Stimulated activated CD8-positive, alpha-beta memory T cell treated with anti-CD3 and anti-CD28 coated beads, Interleukin-4, amount 100 ng/mL, for 1 hour (primary cell): ENCODE data around the gene MALSU1.

ENCODE experiments used
- DNase-seq, 2 donors: peaks; one replicate each; pipeline ENCODE4 v3.0.0-alpha.2; 2020; ENCODE audit warnings: low read depth in 2 of 2, low spot score in 1 of 2

Gene MALSU1

DNA sequence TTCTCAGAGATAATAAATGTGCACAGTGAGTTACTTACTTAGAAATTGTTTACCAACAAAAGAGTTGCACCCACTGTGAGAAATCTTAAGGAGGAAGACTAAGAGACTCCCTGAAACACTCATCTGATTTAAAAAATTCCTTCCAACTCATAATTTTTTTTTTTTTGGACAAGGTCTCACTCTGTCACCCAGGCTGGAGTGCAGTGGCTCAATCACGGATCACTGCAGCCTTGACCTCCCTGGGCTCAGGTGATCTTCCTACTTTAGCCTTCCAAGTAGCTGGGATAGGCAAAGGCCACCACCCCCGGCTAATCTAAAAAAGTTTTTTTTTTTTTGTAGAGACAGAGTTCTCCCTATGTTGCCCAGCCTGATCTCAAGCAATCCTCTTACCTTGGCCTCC is 36.0 kb downstream of the MALSU1 start:
- DNase-seq: no peak

DNA sequence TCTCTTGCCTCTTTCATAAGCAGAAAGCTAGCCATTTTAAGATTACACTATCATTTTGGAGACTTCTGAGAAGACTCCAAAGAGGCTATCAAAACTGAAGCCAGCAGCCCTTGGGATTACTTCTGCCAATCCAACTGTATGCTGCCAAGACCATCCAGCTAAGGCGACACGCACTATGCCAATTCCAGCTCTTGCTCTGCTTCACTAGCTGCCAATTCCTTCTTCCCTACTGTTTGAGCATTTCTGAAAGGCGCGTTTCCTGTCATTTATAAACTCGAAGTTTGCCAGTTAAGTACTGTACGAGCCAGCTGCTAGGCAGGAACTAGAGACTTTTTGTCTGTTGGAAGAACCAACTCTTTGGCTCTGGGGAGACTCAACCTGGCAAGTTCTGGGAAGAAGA is 36.5 kb downstream of the MALSU1 start:
- DNase-seq: no peak

DNA sequence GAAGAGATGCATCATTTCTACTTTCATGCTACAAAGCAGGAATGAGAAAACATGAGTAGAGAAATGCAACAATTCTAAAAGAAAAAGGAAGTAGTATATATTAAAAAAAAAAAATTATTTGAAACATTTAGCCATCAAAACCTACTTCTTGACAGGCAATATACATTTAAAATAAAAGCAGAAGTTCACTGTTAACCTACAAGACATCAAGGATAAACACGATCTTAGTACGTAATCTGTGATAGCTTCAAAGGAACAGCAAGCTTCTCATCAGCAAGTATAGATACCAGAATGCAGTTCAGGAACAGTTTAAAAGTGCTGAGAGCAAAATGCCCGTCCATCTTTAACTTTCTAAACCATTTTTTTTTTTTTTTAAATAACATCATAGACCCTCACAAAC is 36.9 kb downstream of the MALSU1 start:
- no peak for DNase-seq

DNA sequence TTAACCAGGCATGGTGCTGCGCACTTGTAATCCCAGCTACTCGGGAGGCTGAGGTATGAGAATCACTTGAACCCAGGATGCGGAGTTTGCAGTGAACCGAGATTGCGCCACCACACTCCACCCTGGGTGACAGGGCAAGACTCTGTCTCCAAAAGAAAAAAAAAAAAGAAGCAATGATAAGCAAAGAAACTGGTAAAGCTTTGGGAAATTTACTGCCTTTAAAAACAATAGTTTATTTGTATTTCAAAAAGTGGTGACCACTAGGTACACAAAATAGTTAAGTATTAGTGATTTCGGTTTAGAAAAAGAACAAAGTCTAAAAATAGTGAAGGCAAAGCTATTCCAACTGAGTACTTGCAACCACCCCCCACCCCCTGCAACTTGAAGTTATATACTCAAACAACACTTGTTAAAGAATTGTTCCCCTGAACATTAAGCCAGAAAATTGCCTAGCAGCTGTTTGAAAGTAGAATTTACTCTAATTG is 37.7 kb downstream of the MALSU1 start:
- no peak for DNase-seq

DNA sequence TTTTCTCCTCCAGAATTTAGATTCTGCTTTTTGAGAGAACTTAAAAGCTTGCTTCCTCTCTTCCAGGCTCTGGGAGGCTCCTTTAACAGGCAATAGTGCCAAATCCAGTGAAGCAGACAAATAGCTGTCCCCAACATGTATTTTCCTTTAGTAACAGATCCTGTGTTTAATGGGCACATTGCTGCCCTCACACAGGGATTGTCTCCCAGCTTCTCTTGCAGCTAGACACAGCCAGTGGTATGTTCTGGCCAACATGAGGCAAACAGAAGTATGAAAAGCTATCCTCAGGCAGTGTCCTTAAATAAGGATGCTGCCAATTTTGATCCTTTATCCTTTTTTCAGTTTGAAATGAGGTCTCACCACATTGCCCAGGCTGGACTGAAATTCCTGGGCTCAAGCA is 38.2 kb downstream of the MALSU1 start:
- DNase-seq: no peak

DNA sequence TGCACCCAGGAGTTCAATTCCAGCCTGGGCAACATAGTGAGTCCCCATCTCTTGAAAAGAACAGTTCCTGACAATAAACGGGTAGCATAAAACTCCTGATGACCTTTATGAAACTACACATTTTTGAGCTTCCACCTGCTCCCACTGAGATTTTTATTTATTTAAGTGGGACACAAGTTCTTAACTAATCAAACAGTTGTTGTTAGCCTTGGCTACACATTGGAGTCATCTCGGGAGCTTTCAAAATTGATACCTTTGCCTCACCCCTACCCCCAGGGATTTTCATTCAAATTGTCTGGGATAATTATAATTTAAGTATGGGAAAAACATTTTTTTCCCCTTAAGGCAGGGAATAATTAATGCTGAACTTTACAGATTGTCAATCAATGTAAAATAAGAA is 39.3 kb downstream of the MALSU1 start:
- DNase-seq: no peak

DNA sequence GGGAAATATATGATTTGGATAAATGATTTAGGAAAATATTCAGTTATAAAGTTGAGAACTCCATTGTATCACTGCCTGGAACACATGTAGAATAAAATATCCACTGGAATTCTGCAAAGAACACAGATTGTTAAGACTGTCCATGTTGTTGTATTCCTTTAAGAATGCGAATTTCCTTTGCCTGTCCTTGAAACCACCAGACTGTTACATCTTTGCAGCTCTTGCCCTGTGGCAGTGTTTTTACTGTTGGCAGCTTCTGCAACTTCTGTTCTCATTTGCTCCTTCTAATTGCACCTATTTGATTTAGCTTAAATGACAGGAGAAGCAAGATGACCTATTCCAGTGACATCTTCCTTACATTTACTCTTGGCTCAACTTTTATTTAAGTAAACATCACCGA is 39.7 kb downstream of the MALSU1 start:
- no peak for DNase-seq

DNA sequence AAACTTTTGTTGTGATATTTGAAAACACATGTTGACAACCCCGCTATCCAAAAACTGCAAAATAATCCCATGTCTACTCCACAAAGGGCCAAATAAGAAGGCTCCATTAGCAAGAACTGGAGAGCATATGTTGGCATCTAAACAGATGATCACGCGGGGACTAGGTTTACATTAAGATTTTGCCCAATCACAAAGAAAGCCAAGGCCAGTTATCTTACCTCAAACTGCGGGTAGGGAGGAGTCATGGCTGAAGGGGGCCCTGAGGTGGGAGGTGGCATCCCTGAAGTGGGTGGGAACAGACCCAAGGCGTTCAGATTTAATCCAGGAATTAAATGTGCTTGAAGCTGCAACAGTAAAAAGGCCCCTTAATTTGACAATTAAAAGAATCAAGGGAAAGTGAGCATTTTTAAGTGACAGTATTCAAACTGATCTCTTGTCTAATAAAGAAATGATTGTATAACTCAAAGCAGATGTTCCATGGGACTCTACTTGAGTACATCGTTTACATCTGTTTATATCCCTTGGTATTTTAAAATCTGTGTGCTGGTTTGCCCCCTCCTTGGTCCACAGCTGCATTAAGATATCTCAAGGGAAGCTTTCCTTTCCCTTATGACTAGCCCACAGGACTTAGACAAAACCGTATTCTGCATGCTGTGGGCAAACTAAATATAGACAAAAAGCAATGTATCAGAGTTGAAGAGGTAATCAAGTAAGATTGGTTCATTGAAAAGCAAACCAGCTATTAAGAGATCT is 42.9 kb downstream of the MALSU1 start:
- no peak for DNase-seq

DNA sequence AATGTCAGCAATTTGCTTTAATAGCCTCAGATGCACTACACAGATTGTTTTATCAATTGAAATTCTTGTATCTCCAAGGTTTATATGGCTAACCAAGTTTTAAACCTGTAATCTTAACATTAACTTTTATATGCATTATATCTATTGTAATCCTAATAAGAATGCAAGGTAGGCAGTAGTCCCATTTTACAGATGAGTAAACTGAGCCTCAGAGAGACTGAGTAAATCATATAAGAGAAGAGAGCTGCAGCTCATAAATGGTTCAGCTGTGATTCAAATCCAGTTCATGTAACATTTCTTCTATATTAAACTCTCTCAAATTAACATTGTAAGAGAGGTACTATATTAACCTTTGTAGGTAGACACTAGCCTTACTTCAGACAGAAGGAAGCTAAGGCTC is 44.0 kb downstream of the MALSU1 start:
- DNase-seq: no peak

DNA sequence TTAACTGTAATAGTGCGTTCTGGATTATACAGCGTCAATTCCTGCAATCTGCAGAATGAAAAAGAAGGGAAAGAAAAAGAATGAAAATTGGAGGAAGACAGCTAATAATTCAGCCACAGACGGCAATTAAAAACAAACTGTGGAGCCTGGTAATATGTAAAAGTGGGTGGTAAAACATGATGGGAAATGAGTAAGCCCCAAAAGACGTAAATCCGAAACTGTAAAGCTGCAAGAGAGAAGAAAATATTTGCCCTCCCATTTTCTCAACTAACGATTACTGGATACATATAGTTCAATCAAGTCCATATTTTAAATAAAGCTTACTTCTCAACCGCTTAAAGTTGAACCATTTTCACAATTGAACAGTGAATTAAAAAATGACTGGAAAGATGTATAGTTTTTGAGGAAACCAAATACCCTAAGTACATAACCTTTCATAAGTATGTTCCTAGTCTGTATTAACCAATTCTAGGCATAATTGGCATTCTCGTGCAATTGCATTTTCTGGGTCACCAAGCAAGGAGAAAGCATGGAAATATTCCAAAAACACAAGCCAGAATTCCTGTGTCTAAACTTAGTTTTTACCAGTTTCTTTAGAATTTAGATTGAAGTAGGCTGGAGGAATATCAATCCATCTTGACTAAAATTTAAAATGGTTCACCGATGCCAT is 44.8 kb downstream of the MALSU1 start:
- no peak for DNase-seq

DNA sequence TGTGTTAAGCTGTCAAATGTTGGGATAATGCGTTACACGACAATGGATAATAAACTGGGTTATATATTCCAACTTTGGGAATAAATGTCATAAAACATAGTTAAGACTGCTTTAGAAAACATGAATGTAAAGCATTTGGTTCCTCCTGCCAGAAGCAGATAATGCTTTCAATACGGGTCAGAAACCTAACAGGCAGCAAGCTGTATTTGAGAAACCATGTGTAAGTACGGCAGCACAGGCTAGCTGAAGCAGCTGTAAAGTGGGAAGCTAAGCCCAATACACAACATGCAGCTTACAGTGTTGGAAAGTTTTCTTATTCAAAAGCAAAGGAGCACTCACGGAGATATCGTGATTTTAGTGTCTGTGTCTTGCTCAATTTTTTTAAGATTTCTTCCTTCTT is 46.5 kb downstream of the MALSU1 start:
- no peak for DNase-seq

DNA sequence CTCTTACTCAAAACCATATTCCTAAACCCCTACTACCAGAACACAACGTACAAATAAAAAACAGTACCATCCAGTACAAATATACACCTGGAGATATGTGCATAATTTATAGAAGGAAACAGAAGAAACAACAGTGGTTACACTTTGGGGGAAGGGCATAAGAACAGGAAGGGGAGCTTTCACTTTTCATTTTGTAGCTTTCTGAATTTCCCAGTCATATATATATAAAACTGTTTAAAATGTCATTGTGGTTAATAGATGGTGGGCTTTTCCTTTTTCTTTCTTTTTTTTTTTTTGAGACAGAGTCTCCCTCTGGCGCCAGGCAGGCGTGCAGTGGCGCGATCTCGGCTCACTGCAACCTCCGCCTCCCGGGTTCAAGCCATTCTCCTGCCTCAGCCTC is 47.2 kb downstream of the MALSU1 start:
- DNase-seq: no peak

DNA sequence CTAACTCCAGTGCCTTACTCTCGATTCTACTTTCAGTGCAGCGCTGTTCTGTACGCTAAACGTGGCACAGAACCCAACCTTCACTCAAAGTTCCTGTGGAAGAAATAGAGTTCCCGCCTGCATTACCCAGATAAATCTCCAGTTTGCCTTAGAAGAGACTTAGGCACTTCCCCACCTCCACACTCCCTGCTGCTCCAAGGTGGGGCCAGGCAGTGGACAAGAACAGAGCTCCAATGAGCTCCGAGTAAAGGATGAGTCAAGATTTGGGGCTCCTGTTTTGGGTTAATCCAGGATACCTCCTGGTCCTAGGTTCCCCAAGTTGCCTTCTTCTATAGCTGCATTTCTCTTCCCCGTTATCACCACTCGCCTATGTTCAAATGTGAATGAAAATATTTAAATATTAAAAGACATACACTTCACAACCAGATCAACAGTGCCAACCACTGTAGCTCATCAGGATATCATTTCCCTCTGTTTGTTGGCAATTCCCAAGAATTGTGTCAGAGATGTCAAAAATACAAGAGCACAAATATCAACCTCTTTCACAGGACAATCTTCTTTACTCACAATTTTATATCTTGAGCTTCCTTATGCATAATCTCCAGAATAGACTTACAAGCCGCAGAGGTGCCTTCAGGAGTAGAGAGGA is 48.0 kb downstream of the MALSU1 start:
- DNase-seq: no peak

DNA sequence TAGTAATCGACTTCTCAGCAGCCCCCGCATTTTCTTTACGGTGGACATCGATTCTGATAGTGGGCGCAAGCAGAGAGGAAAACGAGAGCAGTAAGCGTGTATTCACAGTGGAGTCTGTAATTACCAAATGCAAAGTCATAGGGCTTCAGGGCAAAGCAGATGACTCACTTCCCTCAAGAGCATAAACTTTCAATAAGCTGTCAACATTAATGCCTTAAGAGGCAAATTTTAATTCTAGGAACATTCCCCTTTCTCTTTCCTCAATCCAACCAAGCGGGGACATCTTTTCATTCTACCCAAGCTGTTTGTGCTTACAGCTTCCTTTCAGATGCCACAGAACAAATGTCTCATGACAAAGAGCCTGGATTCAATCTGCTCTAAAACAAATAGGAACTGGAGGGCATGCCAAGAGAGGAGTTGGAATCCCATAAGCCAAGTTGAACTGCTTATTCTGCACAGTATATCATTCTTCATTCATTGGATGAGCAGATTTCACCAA is 48.6 kb downstream of the MALSU1 start:
- DNase-seq: no peak

DNA sequence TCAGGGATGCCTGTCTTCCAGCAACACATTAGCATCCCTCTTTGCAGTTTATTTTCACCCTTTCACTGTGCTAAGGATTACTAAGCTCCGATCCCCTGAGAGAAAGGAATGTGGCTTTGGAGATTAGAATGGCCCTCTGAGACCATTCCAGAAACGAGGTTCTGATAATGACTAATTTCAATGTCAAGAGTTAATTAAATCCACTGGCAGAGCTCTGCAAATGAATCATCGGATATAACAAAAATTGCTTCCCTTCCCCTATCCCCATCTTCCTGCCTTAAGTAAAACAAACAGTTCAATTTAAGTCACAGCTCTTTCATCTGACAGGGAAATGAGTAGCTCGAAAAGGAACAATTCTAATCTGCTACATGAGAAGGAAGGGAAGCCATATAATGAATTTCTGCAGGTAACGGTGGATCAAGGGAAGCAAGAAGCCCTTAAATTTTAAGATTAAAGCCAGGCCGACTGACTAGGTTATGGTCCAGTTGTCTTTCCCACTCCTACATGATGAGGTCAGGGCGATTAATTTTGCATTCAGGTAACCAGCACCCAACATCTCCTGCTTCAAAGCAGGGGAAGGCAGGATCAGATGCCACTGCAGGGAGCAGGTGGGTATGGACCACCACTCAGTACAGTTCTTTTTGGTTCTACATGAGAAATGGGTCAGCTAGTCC is 50.5 kb downstream of the MALSU1 start:
- no peak for DNase-seq

DNA sequence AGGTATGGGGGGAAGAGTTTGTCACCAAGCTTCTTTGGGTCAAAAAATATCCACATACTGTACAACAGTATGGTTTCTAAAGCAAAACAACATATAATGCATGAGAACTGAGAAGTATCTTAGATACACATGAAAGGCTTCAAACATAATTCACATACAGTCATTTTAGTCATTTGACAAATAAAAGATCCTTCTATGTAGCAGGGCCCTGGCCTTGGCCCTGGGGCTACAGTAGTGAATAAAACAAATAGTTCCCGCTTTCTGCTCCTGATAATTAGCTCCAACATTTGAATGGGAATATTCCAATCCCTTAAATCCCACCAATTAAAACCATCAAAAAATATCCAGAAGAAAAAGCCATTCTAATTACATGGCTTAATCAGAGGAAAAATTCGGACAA is 51.3 kb downstream of the MALSU1 start:
- no peak for DNase-seq

DNA sequence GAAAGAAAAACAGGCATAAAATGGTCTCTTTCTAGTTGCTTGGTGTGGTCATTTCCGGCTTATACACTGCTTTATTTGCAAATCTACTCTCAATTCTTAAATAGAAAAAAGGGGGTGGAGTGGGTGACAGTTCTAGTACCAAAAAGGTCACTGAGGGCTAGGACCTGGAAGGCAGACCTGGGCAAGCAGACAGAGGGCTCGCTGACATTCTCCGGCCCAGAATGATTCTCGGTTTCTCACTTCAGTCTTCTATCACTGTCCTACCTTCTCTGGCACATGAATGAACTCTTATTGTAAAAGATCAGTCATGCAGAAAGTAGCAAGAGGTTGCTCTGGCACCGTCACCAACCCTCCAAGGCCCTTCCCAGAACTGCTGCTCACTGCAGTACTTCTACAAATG is 54.0 kb downstream of the MALSU1 start:
- DNase-seq: no peak

DNA sequence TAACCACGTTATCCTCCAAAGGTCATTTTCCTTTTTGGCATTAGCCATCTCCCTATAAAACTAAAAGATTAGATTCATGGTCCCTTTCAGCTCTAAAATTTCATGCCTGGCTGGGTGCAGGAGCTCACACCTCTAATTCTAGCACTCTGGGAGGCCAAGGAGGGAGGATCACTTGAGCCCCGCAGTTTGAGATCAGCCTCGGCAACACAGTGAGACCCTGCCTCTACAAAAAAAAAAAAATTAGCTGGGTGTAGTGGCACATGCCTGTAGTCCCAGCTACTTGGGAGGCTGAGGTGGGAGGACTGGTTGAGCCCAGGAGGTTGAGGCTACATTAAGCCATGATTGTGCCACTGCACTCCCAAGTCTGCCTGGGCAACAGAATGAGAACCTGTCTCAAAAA is 57.0 kb downstream of the MALSU1 start:
- DNase-seq: no peak

DNA sequence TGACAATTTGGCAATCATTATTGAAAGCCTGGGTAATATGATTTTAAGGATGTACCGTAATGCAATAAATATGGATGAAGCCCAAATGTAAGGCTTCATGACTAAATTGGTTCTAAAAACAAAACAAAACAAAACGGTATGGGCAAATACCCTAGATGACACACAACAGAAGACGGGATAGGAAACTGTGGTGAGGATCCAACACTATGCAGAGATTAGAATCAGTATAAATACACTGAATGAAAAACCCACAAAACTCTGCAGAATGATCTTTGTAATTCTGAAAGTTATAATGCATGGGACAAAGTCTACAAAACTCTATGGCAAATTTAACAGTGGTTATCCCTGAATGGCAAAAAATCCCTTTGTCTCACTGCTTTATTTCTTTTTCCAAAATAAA is 57.6 kb downstream of the MALSU1 start:
- no peak for DNase-seq

DNA sequence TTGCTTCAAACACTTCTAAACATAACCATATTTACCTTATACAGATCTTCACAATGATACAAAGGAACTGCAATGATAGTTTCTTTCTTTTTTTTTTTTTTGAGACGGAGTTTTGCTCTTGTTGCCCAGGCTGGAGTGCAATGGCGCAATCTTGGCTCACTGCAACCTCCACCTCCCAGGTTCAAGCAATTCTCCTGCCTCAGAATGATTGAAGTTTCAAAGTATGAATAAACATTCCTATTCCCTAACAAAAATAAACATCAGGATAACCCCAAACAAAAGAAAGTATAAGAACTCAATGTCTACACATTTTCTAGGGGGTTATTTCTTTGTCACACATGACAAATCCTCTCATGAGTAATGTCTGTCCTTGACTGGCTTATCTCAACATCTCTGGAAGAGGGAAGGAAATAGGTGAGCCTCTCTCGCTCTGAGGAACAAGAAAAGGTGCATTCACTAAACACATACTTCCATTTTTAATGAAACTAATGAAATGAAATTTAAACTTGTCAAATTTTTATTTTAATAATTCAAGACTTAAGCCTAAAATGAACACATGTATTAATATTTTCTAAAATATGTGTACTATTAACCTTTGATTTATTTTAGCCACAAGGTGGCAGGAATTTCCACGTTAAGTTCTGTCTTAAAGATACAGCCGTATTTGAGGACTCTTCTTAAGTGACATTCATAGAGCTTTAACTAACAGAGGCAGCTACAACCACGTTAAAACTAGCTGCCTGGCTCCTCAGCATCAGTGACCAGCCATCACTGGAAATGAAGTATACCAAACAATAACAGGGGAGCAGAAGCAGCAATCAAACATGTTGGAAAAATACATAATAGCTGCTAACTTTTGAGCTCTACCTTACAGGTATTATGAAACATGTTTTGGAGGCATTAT is 58.3 kb downstream of the MALSU1 start:
- DNase-seq: no peak
